Mesendoderm (in vitro differentiated cells): Measurements from ENCODE around the gene NMB.

ENCODE experiments used
- DNase-seq: peaks from one replicate; pipeline ENCODE4 v3.0.0; 2013
- H2AK5ac ChIP-seq: 2 replicates; pipeline ENCODE4 v1.6.1; 2013; ENCODE audit warnings: low read length, inconsistent platforms
- H2BK120ac ChIP-seq: 2 replicates; pipeline ENCODE4 v1.6.1; 2013; ENCODE audit warnings: low read depth, mild to moderate bottlenecking, low read length, moderate library complexity, mixed read lengths
- H2BK15ac ChIP-seq: replicated peaks from 2 replicates; pipeline ENCODE4 v1.6.1; 2013; ENCODE audit warnings: low read depth, mild to moderate bottlenecking, moderate library complexity
- H2BK5ac ChIP-seq: 2 replicates; pipeline ENCODE4 v1.6.1; 2013; ENCODE audit warnings: low read length, inconsistent platforms
- H3K18ac ChIP-seq: 2 replicates; pipeline ENCODE4 v1.6.1; 2013; ENCODE audit warnings: mild to moderate bottlenecking, low read length, mixed read lengths
- H3K23ac ChIP-seq: one replicate; pipeline ENCODE4 v1.6.1; 2013; ENCODE audit warnings: low read length
- H3K27ac ChIP-seq: 2 replicates; pipeline ENCODE4 v1.5.1; 2013; ENCODE audit warnings: low read depth, mild to moderate bottlenecking, inconsistent platforms, low read length, moderate library complexity
- H3K27me3 ChIP-seq: 2 replicates; pipeline ENCODE4 v1.6.1; 2013; ENCODE audit warnings: low read length, control low read depth, mild to moderate bottlenecking, inconsistent platforms; ENCODE audit not compliant: insufficient read depth, poor library complexity
- H3K36me3 ChIP-seq: 2 replicates; pipeline ENCODE4 v1.6.1; 2013; ENCODE audit warnings: low read length, inconsistent platforms; ENCODE audit not compliant: control insufficient read depth, insufficient read depth
- H3K4ac ChIP-seq: one replicate; pipeline ENCODE4 v1.6.1; 2013; ENCODE audit warnings: low read depth, mild to moderate bottlenecking, low read length, moderate library complexity
- H3K4me1 ChIP-seq: 2 replicates; pipeline ENCODE4 v1.6.1; 2013; ENCODE audit warnings: low read depth, low read length, inconsistent platforms; ENCODE audit not compliant: control insufficient read depth
- H3K4me2 ChIP-seq: 2 replicates; pipeline ENCODE4 v1.6.1; 2013; ENCODE audit warnings: low read length
- H3K4me3 ChIP-seq: 2 replicates; pipeline ENCODE4 v1.5.1; 2013; ENCODE audit warnings: mild to moderate bottlenecking, low read length
- H3K56ac ChIP-seq: one replicate; pipeline ENCODE4 v1.6.1; 2013; ENCODE audit warnings: low read length
- H3K79me1 ChIP-seq: 2 replicates; pipeline ENCODE4 v1.6.1; 2013; ENCODE audit warnings: low read length, inconsistent platforms
- H3K79me2 ChIP-seq: 2 replicates; pipeline ENCODE4 v1.6.1; 2013; ENCODE audit warnings: mild to moderate bottlenecking, low read length; ENCODE audit not compliant: control insufficient read depth, insufficient read depth
- H3K9ac ChIP-seq: 2 replicates; pipeline ENCODE4 v1.6.1; 2013; ENCODE audit warnings: low read length, inconsistent platforms
- H4K5ac ChIP-seq: one replicate; pipeline ENCODE4 v1.6.1; 2013; ENCODE audit warnings: low read length
- H4K8ac ChIP-seq: one replicate; pipeline ENCODE4 v1.6.1; 2013; ENCODE audit warnings: low read depth, mild to moderate bottlenecking, control low read depth, low read length, moderate library complexity
- WGBS: extraction: QIAGEN DNeasy Blood & Tissue Kit; methylation state at CpG from one replicate; pipeline ENCODE4 v1.1.7; 2013; ENCODE audit warnings: low lambda C conversion rate, missing lambda C conversion rate; ENCODE audit not compliant: insufficient coverage; ENCODE audit errors: extremely low coverage; 5-methylcytosine and 5-hydroxymethylcytosine counted together

Gene NMB

GRCh38 chr15:84621358-84621979 is 36.5 kb downstream of the NMB start:
- Histone ChIP-seq H3K36me3 (peaks cover 18% of the 10 kb centered on the region), H3K79me2 (no peaks in the 10 kb centered on the region), H2BK5ac (no peak overlapping the region), H2BK120ac (no peak overlapping the region), H3K4me3 (peak overlapping the region; percentile 20), H2AK5ac (no peak overlapping the region), H3K4ac (no peak overlapping the region), H4K5ac (no peak overlapping the region), H3K4me1 (no peaks in the 10 kb centered on the region), H3K23ac (no peak overlapping the region), H3K27ac (no peak overlapping the region), H4K8ac (no peak overlapping the region), H3K27me3 (no peaks in the 10 kb centered on the region), H3K18ac (no peak overlapping the region), H3K56ac (no peak overlapping the region), H3K4me2 (no peak overlapping the region), H2BK15ac (no peak overlapping the region), H3K9ac (no peak overlapping the region), H3K79me1 (no peaks in the 10 kb centered on the region)
- whole genome bisulfite sequencing, result no CpG with 5 or more reads among the region's 17 CpGs
- no peak for DNase-seq

GRCh38 chr15:84620626-84621025 is 37.4 kb downstream of the NMB start:
- H3K4me3 ChIP-seq, result peak overlapping the region; percentile 19
- no CpG with 5 or more reads among the region's 8 CpGs for WGBS

GRCh38 chr15:84616235-84616634 is 41.8 kb downstream of the NMB start:
- H2BK15ac ChIP-seq, result no peak overlapping the region
- H3K79me1 ChIP-seq, result no peaks in the 10 kb centered on the region
- H3K4me3 ChIP-seq, result no peak overlapping the region
- no peak overlapping the region for H3K9ac ChIP-seq
- no peak for DNase-seq
- no CpG with 5 or more reads among the region's 3 CpGs for WGBS
- H3K56ac ChIP-seq, result no peak overlapping the region
- peaks cover 2% of the 10 kb centered on the region for H3K79me2 ChIP-seq
- peaks cover 6% of the 10 kb centered on the region for H3K36me3 ChIP-seq
- H3K4me1 ChIP-seq, result no peaks in the 10 kb centered on the region
- no peak overlapping the region for H3K27ac ChIP-seq
- H2BK5ac ChIP-seq, result no peak overlapping the region
- H4K8ac ChIP-seq, result no peak overlapping the region
- no peak overlapping the region for H3K4me2 ChIP-seq
- H3K4ac ChIP-seq, result no peak overlapping the region
- H3K18ac ChIP-seq, result no peak overlapping the region
- H3K27me3 ChIP-seq, result no peaks in the 10 kb centered on the region
- H3K23ac ChIP-seq, result no peak overlapping the region
- no peak overlapping the region for H4K5ac ChIP-seq
- no peak overlapping the region for H2BK120ac ChIP-seq
- no peak overlapping the region for H2AK5ac ChIP-seq

More at GRCh38 chr15:84620626-84621025, 37.4 kb downstream of the NMB start:
- no peak overlapping the region for H4K8ac ChIP-seq
- H4K5ac ChIP-seq, result no peak overlapping the region
- no peak overlapping the region for H3K27ac ChIP-seq
- no peak overlapping the region for H2BK120ac ChIP-seq
- H3K4me2 ChIP-seq, result no peak overlapping the region
- no peak overlapping the region for H3K23ac ChIP-seq
- H3K4ac ChIP-seq, result no peak overlapping the region
- DNase-seq, result no peak
- H2BK5ac ChIP-seq, result no peak overlapping the region
- peaks cover 18% of the 10 kb centered on the region for H3K36me3 ChIP-seq
- H3K79me2 ChIP-seq, result peaks cover 2% of the 10 kb centered on the region
- H3K56ac ChIP-seq, result no peak overlapping the region
- H3K27me3 ChIP-seq, result no peaks in the 10 kb centered on the region
- no peak overlapping the region for H3K18ac ChIP-seq
- no peaks in the 10 kb centered on the region for H3K4me1 ChIP-seq
- H3K9ac ChIP-seq, result no peak overlapping the region
- H2AK5ac ChIP-seq, result no peak overlapping the region
- no peak overlapping the region for H2BK15ac ChIP-seq
- H3K79me1 ChIP-seq, result no peaks in the 10 kb centered on the region

- no peak overlapping the region for H3K27ac ChIP-seq
- peaks cover 11% of the 10 kb centered on the region for H3K79me2 ChIP-seq
- no peak overlapping the region for H2BK120ac ChIP-seq
- no peak overlapping the region for H4K5ac ChIP-seq
- H2AK5ac ChIP-seq, result no peak overlapping the region
- H3K23ac ChIP-seq, result no peak overlapping the region
- no peak overlapping the region for H3K4me2 ChIP-seq
- H3K4ac ChIP-seq, result no peak overlapping the region
- H2BK5ac ChIP-seq, result no peak overlapping the region
- H3K18ac ChIP-seq, result no peak overlapping the region
- H3K4me1 ChIP-seq, result no peaks in the 10 kb centered on the region
- no peak overlapping the region for H3K56ac ChIP-seq
- H3K27me3 ChIP-seq, result no peaks in the 10 kb centered on the region
- DNase-seq, result no peak
- no peak overlapping the region for H3K4me3 ChIP-seq
- WGBS, result no CpG with 5 or more reads among the region's 7 CpGs
- no peaks in the 10 kb centered on the region for H3K36me3 ChIP-seq
- H3K9ac ChIP-seq, result no peak overlapping the region
- no peak overlapping the region for H2BK15ac ChIP-seq
- no peak overlapping the region for H4K8ac ChIP-seq
- peaks cover 4% of the 10 kb centered on the region for H3K79me1 ChIP-seq
These were observed 46.4 kb downstream of the NMB start for GRCh38 chr15:84611631-84612030.

GRCh38 chr15:84609818-84610525 is 48.0 kb downstream of the NMB start:
- Histone ChIP-seq H3K79me1 (peaks cover 11% of the 10 kb centered on the region), H4K8ac (no peak overlapping the region), H2BK5ac (no peak overlapping the region), H2AK5ac (no peak overlapping the region), H3K27me3 (no peaks in the 10 kb centered on the region), H3K36me3 (peaks cover 2% of the 10 kb centered on the region), H3K23ac (no peak overlapping the region), H4K5ac (no peak overlapping the region), H3K27ac (no peak overlapping the region), H3K79me2 (peaks cover 19% of the 10 kb centered on the region), H3K18ac (no peak overlapping the region), H3K4me1 (no peaks in the 10 kb centered on the region), H2BK15ac (no peak overlapping the region), H3K4ac (no peak overlapping the region), H2BK120ac (no peak overlapping the region), H3K4me3 (no peak overlapping the region), H3K9ac (no peak overlapping the region), H3K56ac (no peak overlapping the region), H3K4me2 (no peak overlapping the region)
- no CpG with 5 or more reads among the region's 11 CpGs for WGBS
- DNase-seq, result no peak
